Activated CD8-positive, alpha-beta T cell treated with anti-CD3 and anti-CD28 coated beads for 36 hours (primary cell): ENCODE data around the gene GRXCR2. TPM values are rescaled to one million over a fixed set of nuclear protein-coding genes. Genes with fewer than 3 reads are reported as not detected.

Experiments used
- ATAC-seq: fragments of 200-7000 bp; cut with Tn5 transposase; one replicate; pipeline ENCODE4 v1.10.0; 2021; ENCODE audit warnings: mild to moderate bottlenecking, moderate library complexity
- CTCF ChIA-PET: fragments of 350-600 bp; sonication (Branson Sonifier 250); formaldehyde crosslinking; loops from one replicate; lab custom pipeline; 2021; ENCODE audit warnings: antibody characterized with exemption; lab: Charles Lee
- POLR2A ChIA-PET: fragments of 350-600 bp; sonication (Branson Sonifier 250); formaldehyde crosslinking; loops from one replicate; lab custom pipeline; 2021; ENCODE audit warnings: antibody characterized with exemption; lab: Charles Lee
- DNase-seq: peaks from one replicate; pipeline ENCODE4 v3.0.0-alpha.2; 2020
- H3K27ac Mint-ChIP-seq: one replicate; pipeline ENCODE4 v1.8.0; 2021; ENCODE audit warnings: mild to moderate bottlenecking, mixed read lengths
- H3K27me3 Mint-ChIP-seq: one replicate; pipeline ENCODE4 v1.8.0; 2021; ENCODE audit warnings: mixed read lengths
- H3K36me3 Mint-ChIP-seq: one replicate; pipeline ENCODE4 v1.8.0; 2021; ENCODE audit warnings: low read depth, mixed read lengths
- H3K4me1 Mint-ChIP-seq: one replicate; pipeline ENCODE4 v1.8.0; 2021; ENCODE audit warnings: low read depth, mixed read lengths
- H3K4me3 Mint-ChIP-seq: one replicate; pipeline ENCODE4 v1.8.0; 2021; ENCODE audit warnings: mild to moderate bottlenecking, moderate library complexity, mixed read lengths
- H3K9me3 Mint-ChIP-seq: one replicate; pipeline ENCODE4 v1.8.0; 2021; ENCODE audit warnings: mixed read lengths
- intact Hi-C: fragments of 100-400 bp; cut with micrococcal nuclease; formaldehyde crosslinking; loops from one replicate; pipeline ENCODE4 v1.10.0; 2022
- total RNA-seq, 2 experiments: library from RNA; stranded (reverse); gene quantifications; one replicate each; pipeline ENCODE4 v1.2.3, GENCODE V29; 2021
- TF ChIP-seq, protein P1 (sequence below): fragments of 200-600 bp; IDR thresholded peaks from one replicate; pipeline ENCODE4 v1.8.0; 2022; ENCODE audit warnings: antibody characterized with exemption, mild to moderate bottlenecking

The GRXCR2 gene
- total RNA-seq, 2 experiments from 2014 or later: not detected

DNA sequence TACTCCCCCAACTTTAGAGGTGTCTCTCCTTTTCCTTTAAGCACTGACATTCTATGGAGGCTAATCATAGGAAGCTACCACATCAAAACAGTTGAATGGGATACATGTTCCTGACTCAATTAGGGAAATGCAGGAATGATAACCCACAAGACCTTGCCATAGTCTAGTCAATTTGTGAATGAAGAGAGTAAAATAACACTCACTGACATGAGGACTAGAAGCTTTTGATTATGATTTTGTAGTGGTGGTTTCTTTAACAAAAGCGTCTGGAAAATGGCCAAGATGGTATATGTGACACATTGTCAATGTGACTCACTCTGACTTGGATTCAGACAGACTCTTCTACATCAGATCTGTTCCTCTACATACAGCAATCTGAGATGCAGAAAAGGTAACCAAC, 24.0 kb downstream of the GRXCR2 start:
- TF ChIP-seq, protein P1, sequence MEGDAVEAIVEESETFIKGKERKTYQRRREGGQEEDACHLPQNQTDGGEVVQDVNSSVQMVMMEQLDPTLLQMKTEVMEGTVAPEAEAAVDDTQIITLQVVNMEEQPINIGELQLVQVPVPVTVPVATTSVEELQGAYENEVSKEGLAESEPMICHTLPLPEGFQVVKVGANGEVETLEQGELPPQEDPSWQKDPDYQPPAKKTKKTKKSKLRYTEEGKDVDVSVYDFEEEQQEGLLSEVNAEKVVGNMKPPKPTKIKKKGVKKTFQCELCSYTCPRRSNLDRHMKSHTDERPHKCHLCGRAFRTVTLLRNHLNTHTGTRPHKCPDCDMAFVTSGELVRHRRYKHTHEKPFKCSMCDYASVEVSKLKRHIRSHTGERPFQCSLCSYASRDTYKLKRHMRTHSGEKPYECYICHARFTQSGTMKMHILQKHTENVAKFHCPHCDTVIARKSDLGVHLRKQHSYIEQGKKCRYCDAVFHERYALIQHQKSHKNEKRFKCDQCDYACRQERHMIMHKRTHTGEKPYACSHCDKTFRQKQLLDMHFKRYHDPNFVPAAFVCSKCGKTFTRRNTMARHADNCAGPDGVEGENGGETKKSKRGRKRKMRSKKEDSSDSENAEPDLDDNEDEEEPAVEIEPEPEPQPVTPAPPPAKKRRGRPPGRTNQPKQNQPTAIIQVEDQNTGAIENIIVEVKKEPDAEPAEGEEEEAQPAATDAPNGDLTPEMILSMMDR: no peak
- H3K27ac Mint-ChIP-seq: no peak overlapping the region
- POLR2A ChIA-PET: interaction anchor here (0.7 kb wide), 1 partner anchor 214 kb away, joined by 3 read pairs; no protein-coding TSS in a partner anchor
- CTCF ChIA-PET: no interaction called here
- peaks cover 3% of the 10 kb centered on the region for H3K27me3 Mint-ChIP-seq
- DNase-seq (no peak), ATAC-seq (no peak)
- no peaks in the 10 kb centered on the region for H3K9me3 Mint-ChIP-seq
- no peaks in the 10 kb centered on the region for H3K4me1 Mint-ChIP-seq
- intact Hi-C loops: no loop called here
- H3K36me3 Mint-ChIP-seq: no peaks in the 10 kb centered on the region
- no peak overlapping the region for H3K4me3 Mint-ChIP-seq

DNA sequence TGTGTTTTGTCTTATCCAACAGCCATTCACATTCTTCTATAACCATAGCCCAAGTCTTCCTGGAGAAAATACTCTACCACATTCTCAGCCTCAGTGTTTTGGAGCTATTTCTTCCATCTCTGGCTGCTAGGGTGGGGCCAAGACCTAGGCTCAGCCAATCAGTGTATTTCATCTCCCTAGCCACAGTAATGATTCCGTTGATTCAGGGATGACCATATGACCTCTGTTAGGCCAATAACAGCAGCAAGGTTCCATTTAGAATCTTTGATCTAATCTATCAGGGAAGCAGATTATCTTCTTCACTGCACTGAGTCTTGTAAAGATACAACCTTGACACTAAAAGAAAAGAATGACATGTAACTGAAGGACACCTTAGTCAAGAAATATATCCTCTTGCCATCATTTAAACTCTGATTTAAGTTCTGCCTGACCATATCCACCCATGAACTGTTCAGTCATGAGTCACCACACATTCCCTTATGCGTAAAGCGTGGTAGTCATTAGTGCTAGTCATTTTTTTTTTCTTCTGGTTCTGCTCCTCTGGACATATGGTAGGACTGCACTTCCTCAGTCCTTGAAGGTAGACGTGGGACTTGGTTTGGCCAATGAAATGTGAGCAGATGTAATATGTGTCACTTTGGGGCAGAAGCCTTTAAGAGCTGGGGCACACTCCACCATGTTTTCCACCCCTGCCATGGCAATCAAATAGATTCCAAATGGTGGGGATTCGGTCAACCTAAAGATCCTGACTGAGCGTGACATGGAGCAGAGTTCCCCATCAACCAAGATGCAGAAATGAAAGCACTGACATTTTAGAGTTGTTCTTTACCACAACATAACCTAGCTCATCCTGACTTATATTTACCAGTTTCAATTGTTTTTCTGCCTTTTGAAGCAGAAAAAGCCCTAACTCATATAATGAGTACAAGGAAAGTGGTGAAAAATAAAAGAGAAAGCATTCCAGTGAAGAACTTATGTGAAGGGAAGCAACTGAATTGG, 25.0 kb downstream of the GRXCR2 start:
- DNase-seq (no peak), ATAC-seq (no peak)
- TF ChIP-seq, protein P1: no peak
- ChIA-PET CTCF (interaction anchor here (1.4 kb wide), 1 partner anchor 24 kb away, joined by 5 read pairs; no protein-coding TSS in a partner anchor), POLR2A (no interaction called here)
- Mint-ChIP-seq H3K9me3 (no peaks in the 10 kb centered on the region), H3K27ac (no peak overlapping the region), H3K4me1 (no peaks in the 10 kb centered on the region), H3K27me3 (peaks cover 3% of the 10 kb centered on the region), H3K36me3 (no peaks in the 10 kb centered on the region), H3K4me3 (no peak overlapping the region)
- intact Hi-C loops: no loop called here

DNA sequence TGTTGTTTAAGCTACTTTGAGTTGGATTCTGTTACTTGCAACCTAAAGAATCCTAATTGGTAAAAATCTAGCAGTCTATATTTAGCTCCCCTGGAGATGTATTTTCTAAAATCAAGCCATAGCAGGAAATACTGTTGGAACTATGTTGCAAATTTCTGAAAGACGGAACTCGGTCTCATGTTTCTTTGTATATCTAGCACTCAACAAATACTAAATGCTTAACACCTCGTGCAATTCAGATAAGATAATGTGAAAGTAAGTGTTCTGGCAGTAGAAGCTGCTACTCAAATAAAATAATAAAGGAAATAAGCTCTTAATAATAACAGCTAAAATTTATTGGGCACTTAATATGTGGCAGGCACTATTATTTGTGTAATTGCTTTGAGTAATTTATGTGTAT, 26.7 kb downstream of the GRXCR2 start:
- DNase-seq: no peak
- Mint-ChIP-seq H3K9me3 (no peaks in the 10 kb centered on the region), H3K27ac (no peak overlapping the region), H3K27me3 (peaks cover 3% of the 10 kb centered on the region), H3K4me3 (no peak overlapping the region), H3K4me1 (no peaks in the 10 kb centered on the region), H3K36me3 (no peaks in the 10 kb centered on the region)
- intact Hi-C loops: no loop called here
- no peak for ATAC-seq
- ChIA-PET POLR2A (no interaction called here), CTCF (interaction anchor here (1.2 to 1.3 kb wide), 2 partner anchors 9 to 20 kb away, joined by 4 to 6 read pairs; no protein-coding TSS in a partner anchor)
- TF ChIP-seq, protein P1: no peak

DNA sequence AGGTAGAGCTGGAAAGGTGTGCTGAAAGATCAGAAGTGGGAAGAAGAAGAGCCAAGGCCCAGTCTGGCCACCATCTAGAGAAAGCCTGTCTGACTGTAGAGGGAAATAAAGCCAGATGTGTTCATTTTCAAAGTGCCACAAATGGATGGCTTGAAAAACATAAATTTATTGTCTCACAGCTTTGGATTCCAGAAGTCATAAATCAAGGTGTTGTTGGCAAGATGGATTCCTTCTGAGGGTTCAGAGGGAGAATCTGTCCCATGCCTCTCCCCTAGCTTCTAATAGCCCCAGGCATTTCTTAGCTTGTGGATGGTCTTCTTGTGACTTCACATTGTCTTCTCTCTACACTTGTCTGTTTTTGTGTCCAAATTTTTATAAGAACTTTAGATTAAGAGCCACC, 31.5 kb downstream of the GRXCR2 start:
- H3K4me3 Mint-ChIP-seq: no peak overlapping the region
- no peaks in the 10 kb centered on the region for H3K4me1 Mint-ChIP-seq
- POLR2A ChIA-PET: no interaction called here
- peaks cover 7% of the 10 kb centered on the region for H3K27me3 Mint-ChIP-seq
- ATAC-seq (no peak), DNase-seq (no peak)
- TF ChIP-seq, protein P1: no peak
- no peak overlapping the region for H3K27ac Mint-ChIP-seq
- intact Hi-C loops: no loop called here
- no peaks in the 10 kb centered on the region for H3K9me3 Mint-ChIP-seq
- H3K36me3 Mint-ChIP-seq: no peaks in the 10 kb centered on the region
- CTCF ChIA-PET: interaction anchor here (1.1 to 1.4 kb wide), 2 partner anchors 9 to 16 kb away, joined by 3 to 5 read pairs; no protein-coding TSS in a partner anchor
